ENCODE data around the gene MAN2B2.
"Not testable (repeated sequence)": the region's sequence is repeated elsewhere in the genome, so short reads cannot be mapped to it uniquely, and the experiment has no call there.

The MAN2B2 gene

DNA sequence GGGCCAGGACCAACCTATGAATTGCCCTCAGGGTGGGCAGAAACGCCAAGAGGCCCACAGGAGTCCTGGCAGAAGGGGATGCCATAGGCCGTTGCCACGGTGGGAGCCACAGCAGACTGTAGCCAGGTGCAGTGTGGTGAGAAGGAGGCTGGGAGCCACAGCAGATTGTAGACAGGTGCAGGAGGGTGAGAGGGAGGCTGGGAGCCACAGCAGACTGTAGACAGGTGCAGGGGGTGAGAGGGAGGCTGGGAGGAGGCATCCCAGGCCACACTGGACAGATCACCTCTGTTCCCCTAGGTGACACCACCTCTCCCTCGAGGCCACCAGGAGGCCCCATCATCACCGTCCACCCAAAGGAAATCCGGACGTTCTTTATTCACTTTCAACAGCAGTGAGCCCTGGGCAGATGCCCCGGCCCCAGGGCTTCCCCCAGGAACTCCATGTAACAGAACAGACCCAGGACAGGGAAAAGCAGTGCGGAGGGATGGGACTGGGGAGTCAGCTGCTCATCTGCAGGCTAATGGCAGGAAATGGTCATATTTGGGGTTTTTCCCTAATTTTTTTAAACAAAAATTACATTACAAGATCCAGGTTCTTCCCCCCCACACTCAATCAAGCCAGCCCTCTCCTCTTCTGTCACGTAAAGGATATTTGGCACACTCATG, 46.0 kb downstream of the MAN2B2 start:
- Histone ChIP-seq H3K4me1 (ENCODE audit: insufficient read depth, insufficient read length) (peaks cover 8% of the 10 kb centered on the region), H3K9me3 (ENCODE audit: insufficient read depth, low read length) (peaks cover 8% of the 10 kb centered on the region; the same call in 1 of the 2 replicates), H3K4me3 (ENCODE audit: insufficient read length, low read depth) (no peak overlapping the region), H3K9ac (ENCODE audit: insufficient read length, low read depth) (no peak overlapping the region), H3K27me3 (ENCODE audit: insufficient read depth, insufficient read length) (no peaks in the 10 kb centered on the region), H3K36me3 (ENCODE audit: insufficient read depth, insufficient read length, low read length) (peaks cover 26% of the 10 kb centered on the region)
- DNase-seq (ENCODE audit: low read depth, low spot score) = no peak
- no peak for TF ChIP-seq SUZ12 (IDR thresholded peaks at IDR 0.05; ENCODE audit: extremely low read depth, insufficient read depth, insufficient read length)
- TF ChIP-seq YY1 (IDR thresholded peaks at IDR 0.05; ENCODE audit: insufficient read depth, insufficient read length) = no peak
- no peak for TF ChIP-seq ZNF274 (IDR thresholded peaks at IDR 0.05; ENCODE audit: low read depth, low read length)

DNA sequence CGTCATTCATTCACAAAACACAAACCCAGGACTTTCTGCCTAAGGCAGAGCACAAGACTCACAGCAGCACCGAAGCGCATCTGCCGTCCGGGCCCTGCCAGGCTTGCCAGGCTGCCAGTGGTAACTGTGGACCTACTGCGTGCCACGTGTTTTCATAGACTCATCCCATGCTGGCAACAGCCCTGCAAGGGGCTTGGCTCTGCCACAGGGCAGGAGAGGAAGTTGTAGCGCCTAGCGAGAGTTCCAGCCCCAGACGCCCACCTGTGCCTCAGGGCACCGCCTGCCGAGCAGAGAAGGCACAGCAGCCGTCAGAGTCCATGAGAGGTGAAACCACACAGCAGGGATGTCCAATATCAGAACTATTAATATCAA, 46.6 kb downstream of the MAN2B2 start:
- Histone ChIP-seq H3K9me3 (ENCODE audit: insufficient read depth, low read length) (peaks cover 3% of the 10 kb centered on the region; the same call in 1 of the 2 replicates), H3K4me3 (ENCODE audit: insufficient read length, low read depth) (no peak overlapping the region), H3K36me3 (ENCODE audit: insufficient read depth, insufficient read length, low read length) (peaks cover 21% of the 10 kb centered on the region), H3K4me1 (ENCODE audit: insufficient read depth, insufficient read length) (peaks cover 10% of the 10 kb centered on the region), H3K9ac (ENCODE audit: insufficient read length, low read depth) (no peak overlapping the region), H3K27me3 (ENCODE audit: insufficient read depth, insufficient read length) (no peaks in the 10 kb centered on the region)
- TF ChIP-seq YY1 (IDR thresholded peaks at IDR 0.05; ENCODE audit: insufficient read depth, insufficient read length) (no peak), ZNF274 (IDR thresholded peaks at IDR 0.05; ENCODE audit: low read depth, low read length) (no peak), SUZ12 (IDR thresholded peaks at IDR 0.05; ENCODE audit: extremely low read depth, insufficient read depth, insufficient read length) (no peak)
- no peak for DNase-seq (ENCODE audit: low read depth, low spot score)

DNA sequence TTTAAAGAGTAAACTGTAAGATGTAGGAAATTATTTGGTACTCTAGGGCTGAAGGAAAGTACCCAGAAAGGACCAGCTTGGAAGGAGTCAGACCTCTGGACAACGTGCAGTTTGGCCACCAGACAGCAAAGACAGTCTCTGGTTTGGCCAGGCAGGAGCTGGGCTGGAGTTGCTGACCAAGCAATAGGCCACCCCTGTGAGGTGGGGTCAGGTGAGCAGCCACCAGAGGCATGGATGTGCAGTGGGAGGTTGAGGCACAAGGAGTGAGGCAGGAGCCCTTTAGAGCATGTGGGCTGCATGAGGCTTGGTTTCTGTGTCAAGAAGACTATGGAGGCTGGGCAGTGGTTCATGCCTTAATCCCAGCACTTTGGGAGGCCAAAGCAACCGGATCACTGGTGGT, 47.8 kb downstream of the MAN2B2 start:
- Histone ChIP-seq H3K9me3 (ENCODE audit: insufficient read depth, low read length) (no peaks in the 10 kb centered on the region), H3K27me3 (ENCODE audit: insufficient read depth, insufficient read length) (no peaks in the 10 kb centered on the region), H3K36me3 (ENCODE audit: insufficient read depth, insufficient read length, low read length) (peaks cover 17% of the 10 kb centered on the region), H3K4me1 (ENCODE audit: insufficient read depth, insufficient read length) (peaks cover 11% of the 10 kb centered on the region), H3K9ac (ENCODE audit: insufficient read length, low read depth) (no peak overlapping the region), H3K4me3 (ENCODE audit: insufficient read length, low read depth) (no peak overlapping the region)
- DNase-seq (ENCODE audit: low read depth, low spot score) = no peak
- TF ChIP-seq SUZ12 (IDR thresholded peaks at IDR 0.05; ENCODE audit: extremely low read depth, insufficient read depth, insufficient read length) = no peak
- TF ChIP-seq YY1 (IDR thresholded peaks at IDR 0.05; ENCODE audit: insufficient read depth, insufficient read length) = no peak
- no peak for TF ChIP-seq ZNF274 (IDR thresholded peaks at IDR 0.05; ENCODE audit: low read depth, low read length)

DNA sequence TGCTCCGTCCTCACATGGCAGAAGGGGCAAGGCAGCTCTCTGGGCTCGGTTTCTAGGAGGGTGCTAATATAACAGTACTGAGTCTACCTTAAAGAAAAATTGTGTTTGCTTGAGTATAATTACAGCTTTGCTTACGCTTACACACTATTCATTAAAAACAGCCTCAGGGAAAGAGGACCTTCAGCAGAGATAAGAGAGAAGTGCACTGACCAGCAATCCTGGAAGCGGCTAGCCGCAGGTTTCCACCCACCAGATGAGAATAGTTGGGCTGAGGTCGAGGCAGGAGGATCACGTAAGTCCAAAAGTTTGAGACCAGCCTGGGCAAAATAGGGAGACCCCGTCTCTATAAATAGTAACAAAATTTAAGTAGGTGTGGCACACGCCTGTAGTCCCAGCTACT, 50.3 kb downstream of the MAN2B2 start:
- no peaks in the 10 kb centered on the region for H3K9me3 ChIP-seq (ENCODE audit: insufficient read depth, low read length)
- H3K4me3 ChIP-seq (ENCODE audit: insufficient read length, low read depth) = no peak overlapping the region
- no peak for DNase-seq (ENCODE audit: low read depth, low spot score)
- no peaks in the 10 kb centered on the region for H3K27me3 ChIP-seq (ENCODE audit: insufficient read depth, insufficient read length)
- H3K9ac ChIP-seq (ENCODE audit: insufficient read length, low read depth) = no peak overlapping the region
- no peak for TF ChIP-seq SUZ12 (IDR thresholded peaks at IDR 0.05; ENCODE audit: extremely low read depth, insufficient read depth, insufficient read length)
- TF ChIP-seq ZNF274 (IDR thresholded peaks at IDR 0.05; ENCODE audit: low read depth, low read length) = no peak
- TF ChIP-seq YY1 (IDR thresholded peaks at IDR 0.05; ENCODE audit: insufficient read depth, insufficient read length) = no peak
- H3K36me3 ChIP-seq (ENCODE audit: insufficient read depth, insufficient read length, low read length) = peaks cover 5% of the 10 kb centered on the region
- peaks cover 6% of the 10 kb centered on the region for H3K4me1 ChIP-seq (ENCODE audit: insufficient read depth, insufficient read length)

DNA sequence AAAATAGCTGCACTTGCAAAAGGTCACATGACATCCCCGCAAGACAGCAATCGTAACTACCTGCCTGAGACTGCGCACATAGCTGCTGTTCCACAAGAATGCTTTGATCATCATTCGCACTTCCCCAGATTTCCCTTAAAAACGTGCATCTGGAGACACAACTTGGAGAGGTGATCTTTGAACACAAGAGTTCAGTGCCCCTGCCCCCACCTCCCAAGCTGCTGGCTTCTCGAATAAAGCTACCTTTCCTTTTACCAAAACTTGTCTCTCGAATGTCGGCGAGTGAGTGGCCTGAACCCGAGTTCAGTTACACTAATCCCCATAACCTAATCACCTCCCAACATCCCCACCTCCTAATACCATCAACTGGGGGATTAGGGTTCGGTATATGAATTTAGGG, 51.1 kb downstream of the MAN2B2 start:
- Histone ChIP-seq H3K4me3 (ENCODE audit: insufficient read length, low read depth) (no peak overlapping the region), H3K9me3 (ENCODE audit: insufficient read depth, low read length) (no peaks in the 10 kb centered on the region), H3K9ac (ENCODE audit: insufficient read length, low read depth) (no peak overlapping the region), H3K27me3 (ENCODE audit: insufficient read depth, insufficient read length) (no peaks in the 10 kb centered on the region), H3K4me1 (ENCODE audit: insufficient read depth, insufficient read length) (peaks cover 6% of the 10 kb centered on the region), H3K36me3 (ENCODE audit: insufficient read depth, insufficient read length, low read length) (no peaks in the 10 kb centered on the region)
- TF ChIP-seq SUZ12 (IDR thresholded peaks at IDR 0.05; ENCODE audit: extremely low read depth, insufficient read depth, insufficient read length) (no peak), YY1 (IDR thresholded peaks at IDR 0.05; ENCODE audit: insufficient read depth, insufficient read length) (no peak), ZNF274 (IDR thresholded peaks at IDR 0.05; ENCODE audit: low read depth, low read length) (no peak)
- no peak for DNase-seq (ENCODE audit: low read depth, low spot score)

DNA sequence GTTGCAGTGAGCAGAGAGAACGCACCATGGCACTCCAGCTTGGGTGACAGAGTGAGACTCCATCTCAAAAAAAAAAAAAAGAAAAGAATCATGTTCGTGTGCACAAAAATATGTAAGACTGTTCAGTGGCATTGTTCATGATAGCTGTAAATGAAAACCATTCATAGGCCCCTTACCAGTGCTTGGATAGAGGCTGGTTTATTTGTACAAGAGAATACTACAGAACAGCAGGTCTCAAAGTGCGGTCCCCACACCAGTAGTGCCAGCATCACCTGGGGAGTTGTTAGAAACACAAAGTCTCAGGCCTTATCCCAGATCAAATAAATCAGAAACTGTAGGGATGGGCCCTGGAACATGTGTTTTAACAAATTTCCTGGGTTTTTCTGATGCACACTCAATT, 52.8 kb downstream of the MAN2B2 start:
- H3K4me3 ChIP-seq (ENCODE audit: insufficient read length, low read depth) = no peak overlapping the region
- H3K36me3 ChIP-seq (ENCODE audit: insufficient read depth, insufficient read length, low read length) = no peaks in the 10 kb centered on the region
- no peaks in the 10 kb centered on the region for H3K9me3 ChIP-seq (ENCODE audit: insufficient read depth, low read length)
- H3K9ac ChIP-seq (ENCODE audit: insufficient read length, low read depth) = no peak overlapping the region
- H3K4me1 ChIP-seq (ENCODE audit: insufficient read depth, insufficient read length) = peaks cover 6% of the 10 kb centered on the region
- no peak for DNase-seq (ENCODE audit: low read depth, low spot score)
- H3K27me3 ChIP-seq (ENCODE audit: insufficient read depth, insufficient read length) = no peaks in the 10 kb centered on the region
- TF ChIP-seq YY1 (IDR thresholded peaks at IDR 0.05; ENCODE audit: insufficient read depth, insufficient read length) (no peak), ZNF274 (IDR thresholded peaks at IDR 0.05; ENCODE audit: low read depth, low read length) (no peak), SUZ12 (IDR thresholded peaks at IDR 0.05; ENCODE audit: extremely low read depth, insufficient read depth, insufficient read length) (no peak)

DNA sequence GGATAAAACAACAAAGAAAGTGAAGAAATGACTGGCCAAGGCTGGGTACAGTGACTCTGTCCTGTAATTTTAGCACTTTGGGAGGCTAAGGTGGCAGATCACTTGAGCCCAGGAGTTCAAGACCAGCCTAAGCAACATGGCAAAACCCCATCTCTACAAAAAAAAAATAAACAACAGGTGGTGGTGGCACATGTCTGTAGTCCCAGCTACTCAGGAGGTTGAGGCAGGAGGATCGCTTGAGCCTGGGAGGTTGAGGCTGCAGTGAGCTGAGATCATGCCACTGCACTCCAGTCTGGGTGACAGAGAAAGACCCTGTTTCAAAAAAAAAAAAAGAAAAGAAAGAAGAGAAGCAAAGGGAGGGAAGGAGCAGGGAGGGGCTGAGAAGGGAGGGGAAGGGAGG, 53.5 kb downstream of the MAN2B2 start:
- not testable (repeated sequence) for H3K4me3 ChIP-seq (ENCODE audit: insufficient read length, low read depth); H3K4me1 ChIP-seq (ENCODE audit: insufficient read depth, insufficient read length); H3K36me3 ChIP-seq (ENCODE audit: insufficient read depth, insufficient read length, low read length); H3K27me3 ChIP-seq (ENCODE audit: insufficient read depth, insufficient read length); H3K9ac ChIP-seq (ENCODE audit: insufficient read length, low read depth); DNase-seq (ENCODE audit: low read depth, low spot score); H3K9me3 ChIP-seq (ENCODE audit: insufficient read depth, low read length)

All from NT2/D1 (cell line).